ENCODE data around the gene UCHL3.

- TF ChIP-seq CTCF (IDR thresholded peaks at IDR 0.05) = no peak
- no peak for TF ChIP-seq POLR2A (IDR thresholded peaks at IDR 0.05)
- no peak for TF ChIP-seq EP300 (IDR thresholded peaks at IDR 0.05)
Observed at GRCh38 chr13:75645141-75645540, 95.5 kb downstream of the UCHL3 start.

Data from tibial nerve (tissue), 4 donors.